ENCODE data around the gene DGKE.

DGKE gene

DNA sequence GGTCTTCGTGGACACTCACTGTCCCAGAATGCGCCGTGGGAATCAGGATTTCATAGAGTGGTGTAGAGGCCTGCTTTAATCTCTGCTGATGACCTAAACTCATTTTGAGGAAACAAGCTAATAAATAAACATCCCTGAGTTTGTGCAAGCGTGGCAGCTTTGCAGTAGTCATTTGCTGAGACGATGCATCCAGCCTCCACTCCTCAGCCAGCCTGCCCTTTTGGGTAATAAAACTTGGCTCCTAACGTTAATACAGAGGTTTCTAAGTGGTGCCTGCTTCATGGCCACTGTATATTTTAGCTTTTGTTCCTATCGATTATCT, 1.3 kb downstream of the DGKE start:
- Histone ChIP-seq H3K4me3 (IDR thresholded peaks at IDR 0.05; ENCODE audit: insufficient read depth, low read depth, low read length) (no peak overlapping the region), H3K4me1 (ENCODE audit: low read depth, poor library complexity, severe bottlenecking) (peaks cover 53% of the 10 kb centered on the region), H4K20me1 (ENCODE audit: insufficient read depth) (no peaks in the 10 kb centered on the region), H3K27me3 (ENCODE audit: insufficient read depth, low read depth) (no peaks in the 10 kb centered on the region), H2AFZ (ENCODE audit: low read depth) (peak overlapping the region; percentile 78), H3K79me2 (ENCODE audit: insufficient read depth, low read depth) (peaks cover 80% of the 10 kb centered on the region), H3K36me3 (ENCODE audit: insufficient read depth) (no peaks in the 10 kb centered on the region), H3K4me2 (peak overlapping the region; percentile 68), H3K9ac (peak overlapping the region; percentile 70; the same call in 1 of the 2 replicates), H3K27ac (peak overlapping the region; percentile 74; the same call in 1 of the 2 replicates)
- TF ChIP-seq, protein P1, sequence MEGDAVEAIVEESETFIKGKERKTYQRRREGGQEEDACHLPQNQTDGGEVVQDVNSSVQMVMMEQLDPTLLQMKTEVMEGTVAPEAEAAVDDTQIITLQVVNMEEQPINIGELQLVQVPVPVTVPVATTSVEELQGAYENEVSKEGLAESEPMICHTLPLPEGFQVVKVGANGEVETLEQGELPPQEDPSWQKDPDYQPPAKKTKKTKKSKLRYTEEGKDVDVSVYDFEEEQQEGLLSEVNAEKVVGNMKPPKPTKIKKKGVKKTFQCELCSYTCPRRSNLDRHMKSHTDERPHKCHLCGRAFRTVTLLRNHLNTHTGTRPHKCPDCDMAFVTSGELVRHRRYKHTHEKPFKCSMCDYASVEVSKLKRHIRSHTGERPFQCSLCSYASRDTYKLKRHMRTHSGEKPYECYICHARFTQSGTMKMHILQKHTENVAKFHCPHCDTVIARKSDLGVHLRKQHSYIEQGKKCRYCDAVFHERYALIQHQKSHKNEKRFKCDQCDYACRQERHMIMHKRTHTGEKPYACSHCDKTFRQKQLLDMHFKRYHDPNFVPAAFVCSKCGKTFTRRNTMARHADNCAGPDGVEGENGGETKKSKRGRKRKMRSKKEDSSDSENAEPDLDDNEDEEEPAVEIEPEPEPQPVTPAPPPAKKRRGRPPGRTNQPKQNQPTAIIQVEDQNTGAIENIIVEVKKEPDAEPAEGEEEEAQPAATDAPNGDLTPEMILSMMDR (conservative IDR thresholded peaks at IDR 0.05; ENCODE audit: low read depth, low read length): no peak

DNA sequence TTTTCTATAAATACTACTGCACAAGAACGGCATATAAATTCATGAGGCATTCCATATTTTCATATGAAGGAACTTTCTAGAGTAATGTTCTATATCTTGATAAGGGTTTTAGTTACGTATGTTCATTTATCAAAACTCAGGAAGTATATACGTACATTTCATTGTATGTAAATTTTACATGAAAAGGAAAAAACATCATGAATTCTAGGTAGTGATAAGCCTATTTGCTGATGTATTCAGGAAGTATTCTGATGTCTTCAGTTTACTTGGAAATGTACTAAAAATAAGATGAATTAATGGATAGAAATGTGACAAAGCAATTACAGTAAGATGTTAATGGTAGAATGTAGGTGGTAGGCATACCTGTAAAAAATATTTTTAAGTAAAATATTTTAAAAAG, 4.7 kb downstream of the DGKE start:
- Histone ChIP-seq H3K79me2 (ENCODE audit: insufficient read depth, low read depth) (peaks cover 56% of the 10 kb centered on the region), H2AFZ (ENCODE audit: low read depth) (no peak overlapping the region), H3K4me1 (ENCODE audit: low read depth, poor library complexity, severe bottlenecking) (peaks cover 36% of the 10 kb centered on the region), H3K27ac (no peak overlapping the region), H3K4me3 (IDR thresholded peaks at IDR 0.05; ENCODE audit: insufficient read depth, low read depth, low read length) (no peak overlapping the region), H3K27me3 (ENCODE audit: insufficient read depth, low read depth) (no peaks in the 10 kb centered on the region), H3K9ac (no peak overlapping the region), H3K36me3 (ENCODE audit: insufficient read depth) (no peaks in the 10 kb centered on the region), H3K4me2 (peak overlapping the region; percentile 68; the same call in 1 of the 2 replicates), H4K20me1 (ENCODE audit: insufficient read depth) (no peaks in the 10 kb centered on the region)
- TF ChIP-seq, protein P1 (conservative IDR thresholded peaks at IDR 0.05; ENCODE audit: low read depth, low read length): no peak

DNA sequence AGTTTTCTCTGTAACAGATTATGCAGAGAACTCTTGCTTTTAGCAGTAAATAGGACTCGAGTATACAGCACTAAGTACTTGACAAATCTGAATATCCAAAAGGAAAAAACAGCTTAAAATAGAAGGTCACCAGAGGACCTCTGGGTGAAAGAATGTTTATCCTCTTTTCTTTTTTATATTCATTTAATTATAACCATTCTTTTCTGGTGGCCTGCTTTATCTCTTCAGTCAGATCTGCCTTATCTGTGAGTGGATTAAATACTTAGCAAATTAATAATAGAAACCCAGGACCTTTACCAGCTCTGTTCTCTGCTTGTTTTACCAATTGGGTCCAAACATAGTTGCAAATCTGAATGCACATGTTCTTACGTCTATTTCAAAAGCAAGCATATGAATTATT, 8.6 kb downstream of the DGKE start:
- Histone ChIP-seq H3K79me2 (ENCODE audit: insufficient read depth, low read depth) (peaks cover 27% of the 10 kb centered on the region), H3K27me3 (ENCODE audit: insufficient read depth, low read depth) (no peaks in the 10 kb centered on the region), H3K9ac (no peak overlapping the region)

DNA sequence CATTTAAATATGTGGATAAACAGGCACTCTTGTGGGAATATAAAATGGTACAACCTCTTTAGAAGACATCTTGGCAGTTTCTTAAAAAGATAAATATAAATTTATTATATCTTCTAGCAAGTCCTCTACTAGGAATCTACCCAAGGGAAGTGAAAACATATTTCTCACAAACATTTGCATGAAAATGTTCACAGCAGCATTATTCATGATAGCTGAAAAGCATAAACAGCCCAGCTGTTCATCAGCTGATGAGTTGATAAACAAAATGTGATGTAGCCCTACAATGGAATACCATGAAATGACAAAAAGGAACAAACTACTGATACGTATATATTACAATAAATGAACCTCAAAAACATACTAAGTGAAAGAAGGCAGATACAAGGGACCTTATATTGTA, 12.0 kb downstream of the DGKE start:
- Histone ChIP-seq H2AFZ (ENCODE audit: low read depth) (no peak overlapping the region), H3K4me1 (ENCODE audit: low read depth, poor library complexity, severe bottlenecking) (no peaks in the 10 kb centered on the region), H3K4me3 (IDR thresholded peaks at IDR 0.05; ENCODE audit: insufficient read depth, low read depth, low read length) (no peak overlapping the region), H3K27me3 (ENCODE audit: insufficient read depth, low read depth) (no peaks in the 10 kb centered on the region), H3K36me3 (ENCODE audit: insufficient read depth) (no peaks in the 10 kb centered on the region), H3K27ac (no peak overlapping the region), H3K79me2 (ENCODE audit: insufficient read depth, low read depth) (no peaks in the 10 kb centered on the region; the same call in 1 of the 2 replicates), H3K4me2 (no peak overlapping the region), H4K20me1 (ENCODE audit: insufficient read depth) (no peaks in the 10 kb centered on the region; the same call in 1 of the 2 replicates), H3K9ac (no peak overlapping the region)
- TF ChIP-seq, protein P1 (conservative IDR thresholded peaks at IDR 0.05; ENCODE audit: low read depth, low read length): no peak

More for the DNA sequence above, 8.6 kb downstream of the DGKE start:
- H3K27ac ChIP-seq: no peak overlapping the region
- no peak overlapping the region for H2AFZ ChIP-seq (ENCODE audit: low read depth)
- H3K36me3 ChIP-seq (ENCODE audit: insufficient read depth): no peaks in the 10 kb centered on the region
- H4K20me1 ChIP-seq (ENCODE audit: insufficient read depth): no peaks in the 10 kb centered on the region; the same call in 1 of the 2 replicates
- H3K4me2 ChIP-seq: no peak overlapping the region
- H3K4me1 ChIP-seq (ENCODE audit: low read depth, poor library complexity, severe bottlenecking): peaks cover 15% of the 10 kb centered on the region
- TF ChIP-seq, protein P1 (conservative IDR thresholded peaks at IDR 0.05; ENCODE audit: low read depth, low read length): no peak
- no peak overlapping the region for H3K4me3 ChIP-seq (IDR thresholded peaks at IDR 0.05; ENCODE audit: insufficient read depth, low read depth, low read length)
